Breast epithelium (tissue), 4 donors: ENCODE measurements around the gene PARP3. TPM values are rescaled to one million over a fixed set of nuclear protein-coding genes. Genes with fewer than 3 reads are reported as not detected.
A peak's percentile ranks its signal among the peaks of the same experiment; 100 is the strongest.

Source experiments
- DNase-seq, 2 donors: peaks; one replicate each; pipeline ENCODE4 v3.0.0-alpha.2; 2019; ENCODE audit warnings: low spot score in 2 of 2
- H3K27ac ChIP-seq, 2 donors: fragments of 200-600 bp; sonication (generic) in 1 of 2; one replicate each; pipeline ENCODE4 v1.5.1; 2016 to 2019; ENCODE audit warnings: mild to moderate bottlenecking in 1 of 2
- H3K27me3 ChIP-seq, 2 donors: fragments of 200-600 bp; sonication (generic) in 1 of 2; one replicate each; pipeline versions ENCODE4 v1.5.1 to v1.6.0; 2017 to 2019; ENCODE audit warnings: control low read depth in 1 of 2, mild to moderate bottlenecking in 1 of 2
- H3K36me3 ChIP-seq: fragments of 200-600 bp; one replicate; pipeline ENCODE4 v1.5.1; 2019
- H3K4me1 ChIP-seq, 2 donors: fragments of 200-600 bp; sonication (generic); one replicate each; pipeline ENCODE4 v1.5.1; 2016 to 2019; ENCODE audit warnings: control low read depth in 1 of 2
- H3K4me3 ChIP-seq, 3 donors: fragments of 200-600 bp; sonication (generic); 1 replicate in 2 of 3; 2 replicates in 1 of 3; pipeline ENCODE4 v1.5.1; 2016 to 2019; ENCODE audit warnings: mild to moderate bottlenecking in 3 of 3, moderate library complexity in 2 of 3
- H3K9me3 ChIP-seq, 2 donors: fragments of 200-600 bp; sonication (generic) in 1 of 2; one replicate each; pipeline ENCODE4 v1.5.1; 2016 to 2019; ENCODE audit warnings: control low read depth in 1 of 2
- CTCF ChIP-seq, 3 donors: fragments of 450-650 bp; IDR thresholded peaks; one replicate each; pipeline ENCODE4 v1.5.1; 2016 to 2017; ENCODE audit warnings: antibody characterized with exemption in 3 of 3, mild to moderate bottlenecking in 3 of 3, moderate library complexity in 3 of 3
- POLR2A ChIP-seq: fragments of 450-650 bp; IDR thresholded peaks from one replicate; pipeline ENCODE4 v1.6.1; 2016; ENCODE audit warnings: antibody characterized with exemption, mild to moderate bottlenecking, moderate library complexity
- POLR2AphosphoS5 ChIP-seq, 3 donors: sonication (generic); formaldehyde crosslinking; IDR thresholded peaks; one replicate each; pipeline ENCODE4 v1.6.1; 2017; ENCODE audit warnings: antibody characterized with exemption in 3 of 3
- intact Hi-C: fragments of 100-400 bp; cut with DNase I; formaldehyde crosslinking; loops from one replicate; pipeline ENCODE4 v1.15.1; 2023; ENCODE audit warnings: low total_unique reads
- total RNA-seq, 3 donors: library from RNA; depleted of rRNA; stranded (reverse); fragments of >200 nt; gene quantifications; one replicate each; pipeline ENCODE4 v1.1.0, GENCODE V29; 2016

Gene PARP3
- total RNA-seq, 3 donors from 2014 or later: 21.4 to 33.6 (median 31.8) TPM

- DNase-seq: no peak
- H3K36me3 ChIP-seq: no peaks in the 10 kb centered on the region
- intact Hi-C loops: loop anchor here (5.0 kb wide), 1 partner anchor 259 kb away; no protein-coding TSS in a partner anchor
- no peaks in the 10 kb centered on the region for H3K9me3 ChIP-seq
- TF ChIP-seq CTCF (IDR thresholded peaks at IDR 0.05) (no peak), POLR2A (no peak), POLR2AphosphoS5 (IDR thresholded peaks at IDR 0.05) (no peak)
- no peak overlapping the region for H3K27ac ChIP-seq
- peaks cover 8 to 14% of the 10 kb centered on the region in 2 donors for H3K4me1 ChIP-seq
- no peak overlapping the region for H3K4me3 ChIP-seq
- H3K27me3 ChIP-seq: no peaks in the 10 kb centered on the region
Observed at GRCh38 chr3:51962854-51963530, 20.8 kb downstream of the PARP3 start.

DNA sequence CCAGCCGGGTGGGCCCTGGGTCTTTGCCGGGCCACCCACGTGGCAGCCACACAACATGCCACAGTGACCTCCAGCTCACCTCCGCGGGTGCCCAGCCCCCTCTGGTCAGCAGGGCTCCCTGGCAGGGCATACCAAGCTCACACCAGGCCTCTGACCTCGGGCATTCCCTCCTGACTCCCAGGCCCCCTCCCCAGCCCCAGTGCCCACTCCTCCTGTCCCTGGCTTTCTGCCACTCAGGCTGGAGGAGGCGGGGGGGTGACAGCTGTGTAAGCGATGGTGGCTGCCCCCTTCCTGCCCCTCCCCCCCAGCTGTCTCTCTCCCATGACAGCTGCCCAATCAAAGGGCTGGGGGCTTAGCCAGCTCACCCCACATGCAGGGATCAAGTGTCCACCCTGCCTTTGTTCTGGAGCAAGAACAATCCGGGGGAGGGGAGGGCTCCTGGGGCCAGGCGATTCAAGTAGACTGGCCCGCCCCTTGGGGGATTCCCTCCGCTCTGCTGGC lies 21.8 kb downstream of the PARP3 start:
- Histone ChIP-seq H3K4me3 (no peak overlapping the region), H3K9me3 (no peaks in the 10 kb centered on the region), H3K36me3 (no peaks in the 10 kb centered on the region), H3K27ac (peak overlapping the region in 1 of 2 donors; percentile 5), H3K4me1 (peaks cover 15% of the 10 kb centered on the region in 2 donors), H3K27me3 (no peaks in the 10 kb centered on the region)
- no peak for DNase-seq
- TF ChIP-seq POLR2A: no peak
- TF ChIP-seq CTCF (IDR thresholded peaks at IDR 0.05): no peak
- TF ChIP-seq POLR2AphosphoS5 (IDR thresholded peaks at IDR 0.05): no peak
- intact Hi-C loops: loop anchor here (5.0 kb wide), 1 partner anchor 258 kb away; no protein-coding TSS in a partner anchor

- Histone ChIP-seq H3K36me3 (no peaks in the 10 kb centered on the region), H3K27ac (peak overlapping the region in 1 of 2 donors; percentile 5), H3K27me3 (no peaks in the 10 kb centered on the region), H3K4me3 (no peak overlapping the region), H3K4me1 (peaks cover 15% of the 10 kb centered on the region in 2 donors), H3K9me3 (no peaks in the 10 kb centered on the region)
- DNase-seq: no peak
- TF ChIP-seq POLR2A (no peak), CTCF (IDR thresholded peaks at IDR 0.05) (no peak), POLR2AphosphoS5 (IDR thresholded peaks at IDR 0.05) (no peak)
- intact Hi-C loops: loop anchor here (5.0 kb wide), 1 partner anchor 258 kb away; no protein-coding TSS in a partner anchor
Observed at GRCh38 chr3:51964521-51964920, 22.4 kb downstream of the PARP3 start.

GRCh38 chr3:51966016-51966415 lies 23.9 kb downstream of the PARP3 start:
- Histone ChIP-seq H3K9me3 (no peaks in the 10 kb centered on the region), H3K36me3 (no peaks in the 10 kb centered on the region), H3K27ac (peak overlapping the region; percentile 21 to 97), H3K4me3 (peak overlapping the region in 2 of 3 donors; percentile 63 to 92), H3K27me3 (no peaks in the 10 kb centered on the region), H3K4me1 (peaks cover 15 to 20% of the 10 kb centered on the region in 2 donors)
- no peak for TF ChIP-seq POLR2A
- no peak for TF ChIP-seq POLR2AphosphoS5 (IDR thresholded peaks at IDR 0.05)
- no peak for TF ChIP-seq CTCF (IDR thresholded peaks at IDR 0.05)
- intact Hi-C loops: no loop called here
- no peak for DNase-seq

DNA sequence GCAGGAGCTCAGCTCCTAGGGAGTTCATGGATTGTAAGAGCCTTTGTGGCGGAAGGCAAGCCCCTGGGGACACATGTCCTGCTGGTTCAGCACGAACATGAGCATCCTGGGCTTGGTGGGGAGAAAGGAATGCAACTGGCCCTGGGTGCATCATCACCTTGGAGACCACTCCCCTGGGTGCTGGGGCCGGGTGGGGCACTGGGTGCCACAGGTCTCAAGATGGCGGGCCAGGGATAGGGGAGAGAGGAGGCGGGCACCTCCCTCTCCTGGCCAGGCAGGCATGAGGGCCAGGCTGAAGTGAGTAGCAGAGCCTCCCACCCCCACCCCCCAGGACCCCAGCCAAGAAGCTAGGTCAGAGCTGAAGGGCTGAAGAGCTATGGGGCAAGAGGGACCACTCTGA lies 24.3 kb downstream of the PARP3 start:
- Histone ChIP-seq H3K4me3 (peak overlapping the region; percentile 63 to 92 (median 74)), H3K27me3 (no peaks in the 10 kb centered on the region), H3K27ac (peak overlapping the region; percentile 92 to 97), H3K36me3 (no peaks in the 10 kb centered on the region), H3K4me1 (peaks cover 15 to 20% of the 10 kb centered on the region in 2 donors), H3K9me3 (no peaks in the 10 kb centered on the region)
- TF ChIP-seq CTCF (IDR thresholded peaks at IDR 0.05) (no peak), POLR2AphosphoS5 (IDR thresholded peaks at IDR 0.05) (no peak)
- no peak for DNase-seq
- intact Hi-C loops: no loop called here
